ENCODE results near the gene SKI.

GRCh38 chr1:2270260-2271100, 42.4 kb downstream of the SKI start:
- TF ChIP-seq, protein P1, sequence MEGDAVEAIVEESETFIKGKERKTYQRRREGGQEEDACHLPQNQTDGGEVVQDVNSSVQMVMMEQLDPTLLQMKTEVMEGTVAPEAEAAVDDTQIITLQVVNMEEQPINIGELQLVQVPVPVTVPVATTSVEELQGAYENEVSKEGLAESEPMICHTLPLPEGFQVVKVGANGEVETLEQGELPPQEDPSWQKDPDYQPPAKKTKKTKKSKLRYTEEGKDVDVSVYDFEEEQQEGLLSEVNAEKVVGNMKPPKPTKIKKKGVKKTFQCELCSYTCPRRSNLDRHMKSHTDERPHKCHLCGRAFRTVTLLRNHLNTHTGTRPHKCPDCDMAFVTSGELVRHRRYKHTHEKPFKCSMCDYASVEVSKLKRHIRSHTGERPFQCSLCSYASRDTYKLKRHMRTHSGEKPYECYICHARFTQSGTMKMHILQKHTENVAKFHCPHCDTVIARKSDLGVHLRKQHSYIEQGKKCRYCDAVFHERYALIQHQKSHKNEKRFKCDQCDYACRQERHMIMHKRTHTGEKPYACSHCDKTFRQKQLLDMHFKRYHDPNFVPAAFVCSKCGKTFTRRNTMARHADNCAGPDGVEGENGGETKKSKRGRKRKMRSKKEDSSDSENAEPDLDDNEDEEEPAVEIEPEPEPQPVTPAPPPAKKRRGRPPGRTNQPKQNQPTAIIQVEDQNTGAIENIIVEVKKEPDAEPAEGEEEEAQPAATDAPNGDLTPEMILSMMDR (IDR thresholded peaks at IDR 0.05; ENCODE audit: insufficient read depth, low read depth, low read length) = no peak
- TF ChIP-seq EZH2 (IDR thresholded peaks at IDR 0.05; ENCODE audit: insufficient read depth, low read length) = no peak

All from astrocyte (in vitro differentiated cells and primary cell).